ENCODE results near the gene ZCRB1.
"Not testable (repeated sequence)": the region's sequence is repeated elsewhere in the genome, so short reads cannot be mapped to it uniquely, and the experiment has no call there.

Gene ZCRB1, protein sequence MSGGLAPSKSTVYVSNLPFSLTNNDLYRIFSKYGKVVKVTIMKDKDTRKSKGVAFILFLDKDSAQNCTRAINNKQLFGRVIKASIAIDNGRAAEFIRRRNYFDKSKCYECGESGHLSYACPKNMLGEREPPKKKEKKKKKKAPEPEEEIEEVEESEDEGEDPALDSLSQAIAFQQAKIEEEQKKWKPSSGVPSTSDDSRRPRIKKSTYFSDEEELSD

DNA sequence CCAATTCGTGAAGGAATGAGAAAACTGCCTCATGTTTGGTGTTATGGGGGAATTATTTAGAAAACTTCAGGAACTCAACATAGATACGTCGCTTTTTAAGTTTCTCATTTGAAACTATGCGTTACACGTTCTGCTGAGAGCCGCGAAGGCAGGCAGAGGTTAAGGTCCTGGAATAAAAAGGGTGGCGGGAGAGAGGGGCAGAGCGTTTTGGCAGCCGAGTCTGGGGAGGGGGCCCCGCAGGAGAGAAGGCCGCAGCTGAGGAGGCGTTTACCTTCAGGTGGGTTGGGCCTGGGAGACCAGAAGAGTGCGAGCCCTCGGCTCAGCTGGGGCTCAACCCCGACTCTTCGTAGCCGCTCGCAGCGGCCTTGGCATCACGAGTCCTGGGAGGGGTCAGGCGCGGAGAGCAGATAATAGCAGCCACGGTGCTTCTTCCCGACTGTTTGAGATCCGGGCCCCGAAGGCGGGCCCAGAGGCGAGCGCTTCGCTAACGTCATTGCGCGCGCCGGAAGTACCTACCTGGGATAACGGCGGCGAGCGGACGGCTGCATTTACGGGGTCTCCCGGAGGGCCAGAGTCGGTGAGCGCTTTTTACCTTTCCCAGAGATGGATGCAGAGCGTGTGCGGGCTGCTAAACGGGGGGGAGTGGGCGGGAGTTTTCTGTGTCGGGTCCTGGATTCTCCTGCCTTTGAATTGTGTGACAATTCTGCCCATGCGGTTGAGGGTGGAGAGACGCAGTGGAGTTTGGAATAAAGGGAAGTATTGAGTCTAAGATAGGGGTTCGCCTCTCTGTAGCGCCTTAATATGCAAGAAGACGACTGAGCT is at the start of gene ZCRB1, which contains the start of gene PPHLN1:
ZCRB1 (minus strand) TSS at position 442 of the 822 bp plus-strand sequence. CDS start 1,992 bp downstream, outside the sequence.
PPHLN1 (plus strand) TSS at position 515 of the 822 bp plus-strand sequence. CDS start 9,736 bp downstream, outside the sequence.
- peak; percentile 64 for DNase-seq (ENCODE audit: low read depth)

DNA sequence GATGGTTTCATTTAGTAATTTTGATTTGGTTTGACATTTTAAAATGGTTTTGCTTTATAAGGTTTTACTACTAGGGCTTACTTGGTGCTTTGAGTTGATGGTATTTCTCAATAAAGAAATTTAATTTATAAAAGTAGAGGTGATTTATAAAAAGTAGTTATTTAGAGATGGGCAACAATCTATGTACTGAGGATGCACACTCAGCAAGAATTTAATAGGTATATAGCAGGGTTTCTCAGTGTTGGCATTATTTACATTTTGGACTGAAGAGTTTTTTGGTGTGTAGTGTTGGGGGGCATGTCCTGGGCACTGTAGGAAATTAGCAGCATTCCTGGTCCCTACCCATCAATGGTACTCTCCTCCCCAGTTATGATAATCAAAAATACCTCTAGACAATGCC is 47.8 kb upstream of the ZCRB1 start:
- DNase-seq (ENCODE audit: low read depth), result no peak

DNA sequence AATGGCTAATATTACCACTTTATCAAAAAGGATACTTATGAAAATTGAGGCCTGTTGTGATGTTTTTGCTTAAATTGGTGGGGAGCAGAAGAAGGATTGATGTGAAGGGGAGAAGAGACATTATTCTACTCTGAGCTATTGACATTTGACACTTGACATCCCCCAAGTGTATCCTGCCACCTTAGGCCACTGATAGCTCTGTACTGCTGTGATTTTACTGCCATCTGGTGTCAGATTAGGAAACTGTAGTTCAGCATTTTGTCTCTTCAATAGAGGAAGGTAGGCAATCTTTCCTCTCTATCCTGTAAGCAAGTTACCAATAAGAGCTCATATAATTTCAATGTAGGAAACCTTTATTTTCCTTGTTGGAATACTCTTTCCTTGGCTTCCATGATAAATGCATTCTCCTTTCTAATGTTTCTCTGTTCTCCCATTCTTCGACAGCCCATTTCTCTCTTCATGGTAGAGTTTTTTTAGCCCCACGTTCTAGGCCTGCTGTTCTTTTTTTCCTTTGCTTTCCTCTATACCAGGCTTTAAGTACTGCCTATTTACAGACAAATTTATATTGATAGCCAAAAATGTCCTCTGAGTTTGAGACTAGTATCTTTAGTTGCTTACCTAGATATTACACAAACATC is 46.4 kb upstream of the ZCRB1 start:
- DNase-seq (ENCODE audit: low read depth), result no peak

DNA sequence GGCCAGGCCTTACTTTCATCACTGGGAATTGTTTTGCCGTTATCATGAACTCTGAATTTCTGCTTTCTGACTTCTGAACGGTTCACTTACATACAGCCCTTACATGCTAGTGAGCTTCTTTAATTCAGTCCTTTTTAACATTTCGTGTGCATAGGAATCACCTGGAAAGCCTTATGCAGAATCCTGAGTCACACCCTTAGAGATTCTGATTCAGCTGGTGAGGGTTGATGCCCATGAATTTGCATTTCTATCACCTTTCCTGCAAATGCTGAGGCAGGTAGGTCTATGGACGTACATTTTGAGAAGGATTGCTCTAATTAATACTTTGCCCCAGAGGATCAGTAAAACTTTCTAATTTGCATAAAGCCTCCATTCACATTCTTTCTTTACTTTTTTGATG is 44.1 kb upstream of the ZCRB1 start:
- DNase-seq (ENCODE audit: low read depth), result no peak

DNA sequence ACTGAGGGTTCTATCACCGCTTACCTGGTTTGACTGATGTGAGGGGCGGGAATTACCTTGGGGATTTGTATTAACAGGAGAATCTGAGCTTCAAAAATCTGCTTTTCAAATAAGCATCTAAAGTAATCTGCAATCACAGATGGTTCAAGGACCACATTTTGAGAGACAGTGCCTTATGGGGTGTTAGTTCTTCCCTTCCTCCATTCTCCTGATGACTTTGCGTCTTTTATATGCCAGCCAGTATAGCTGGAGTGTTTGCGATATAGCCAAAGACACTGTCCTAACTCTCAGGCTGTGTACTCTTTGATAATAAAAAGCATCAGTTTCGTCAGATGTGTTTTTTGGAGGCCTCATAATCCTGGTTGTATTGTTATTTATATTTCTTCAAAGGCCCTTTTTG is 39.6 kb upstream of the ZCRB1 start:
- DNase-seq (ENCODE audit: low read depth), result no peak

DNA sequence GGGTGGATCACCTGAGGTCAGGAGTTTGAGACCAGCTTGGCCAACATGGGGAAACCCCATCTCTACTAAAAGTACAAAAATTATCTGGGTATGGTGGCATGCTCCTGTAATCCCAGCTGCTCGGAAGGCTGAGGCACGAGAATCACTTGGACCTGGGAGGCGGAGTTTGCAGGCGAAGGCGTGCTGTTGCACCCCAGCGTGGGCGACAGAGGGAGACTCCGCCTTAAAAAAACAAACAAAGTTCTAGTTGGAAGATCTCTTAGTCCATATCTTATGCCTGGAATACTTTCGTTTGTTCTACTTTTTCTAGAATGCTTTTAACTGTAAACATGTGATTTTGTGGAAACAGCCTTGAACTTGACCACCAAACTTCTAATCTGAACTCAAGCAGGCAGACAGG is 38.8 kb upstream of the ZCRB1 start:
- DNase-seq (ENCODE audit: low read depth), result no peak

DNA sequence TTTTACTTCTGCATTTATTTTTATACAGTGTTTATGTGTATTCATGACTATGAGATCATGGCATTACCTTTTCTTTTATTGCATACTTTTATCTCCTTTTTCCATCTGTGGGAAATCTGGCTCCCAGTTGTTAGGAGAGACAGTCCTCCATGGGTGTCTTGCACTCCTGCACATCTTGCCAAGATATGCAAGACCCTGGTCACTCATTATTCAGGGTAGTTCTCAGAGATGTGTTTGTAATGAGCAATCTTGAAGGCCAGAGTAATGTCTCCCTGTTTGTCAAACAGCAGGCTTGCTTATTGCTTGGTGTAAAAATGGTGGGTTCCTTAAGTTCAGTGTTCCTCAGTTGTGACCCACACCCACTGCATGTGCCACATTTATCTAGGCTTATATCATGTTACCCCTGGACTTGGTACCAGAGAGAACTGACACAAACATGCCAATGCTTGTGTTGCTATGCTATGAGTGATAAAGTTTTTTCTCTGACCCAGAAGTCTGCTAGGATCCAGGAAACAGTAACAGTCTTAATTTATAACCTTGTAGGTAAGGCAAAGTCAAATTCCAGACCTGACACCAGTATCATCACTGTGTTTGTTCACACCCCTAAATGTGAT is 36.9 kb upstream of the ZCRB1 start:
- DNase-seq (ENCODE audit: low read depth), result no peak

DNA sequence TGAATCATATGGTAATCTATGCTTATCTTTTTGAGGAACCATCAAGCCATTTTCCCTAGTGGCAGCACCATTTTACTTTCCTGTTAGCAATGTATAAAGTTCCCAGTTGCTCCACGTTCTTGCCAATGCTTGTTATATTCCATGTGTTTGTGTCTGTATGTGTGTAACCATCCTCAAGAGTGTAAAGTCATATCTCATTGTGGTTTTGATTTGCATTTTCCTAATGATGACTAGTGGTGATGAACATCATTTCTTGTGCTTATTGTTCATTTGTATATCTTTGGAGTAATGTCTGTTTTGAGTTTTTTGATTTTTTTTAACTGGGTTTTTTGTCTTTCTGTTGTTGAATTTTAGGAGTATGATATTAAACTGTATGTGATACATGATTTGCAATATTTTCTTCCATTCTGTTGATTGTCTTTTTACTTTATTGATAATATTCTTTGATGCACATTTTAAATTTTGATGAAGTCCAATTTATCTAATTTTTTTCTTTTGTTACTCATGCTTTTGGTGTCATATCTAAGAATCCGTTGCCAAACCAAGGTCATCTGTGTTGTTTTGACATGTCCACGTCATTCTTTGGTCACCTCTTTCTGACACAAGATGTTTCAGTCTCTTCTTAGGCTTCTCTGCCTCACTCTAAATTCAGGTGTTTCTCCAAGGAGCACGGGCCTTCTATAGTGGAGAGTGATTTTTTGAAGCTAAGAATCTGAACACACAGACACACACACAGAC is 36.2 kb upstream of the ZCRB1 start:
- no peak for DNase-seq (ENCODE audit: low read depth)

DNA sequence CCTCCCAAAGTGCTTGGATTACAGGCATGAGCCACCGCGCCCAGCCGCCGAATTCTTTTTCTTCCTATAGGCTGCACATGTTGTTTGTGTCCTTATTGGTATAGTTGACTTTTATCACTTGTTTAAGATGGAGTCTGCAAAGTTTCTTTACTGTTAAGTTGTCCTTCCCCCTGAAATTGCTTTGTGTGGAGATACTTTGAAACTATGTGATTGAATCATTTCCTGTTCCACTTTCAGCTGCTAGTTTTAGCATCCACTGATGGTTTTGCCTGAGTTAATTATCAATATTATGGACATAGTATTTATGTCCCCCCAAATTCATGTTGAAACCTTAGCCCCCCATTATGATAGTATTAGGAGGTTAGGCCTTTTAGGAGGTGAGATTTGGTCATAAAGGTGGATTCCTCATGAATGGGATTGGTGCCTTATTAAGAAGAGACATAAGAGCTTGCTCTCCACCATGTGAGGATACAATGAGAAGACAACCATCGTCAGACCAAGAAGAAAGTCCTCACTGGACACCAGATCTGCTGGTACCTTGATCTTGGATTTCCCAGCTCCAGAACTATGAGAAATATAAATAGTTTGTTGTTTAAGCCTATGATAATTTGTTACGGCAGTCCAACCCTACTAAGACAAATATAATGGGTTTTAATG is 35.0 kb upstream of the ZCRB1 start:
- no peak for DNase-seq (ENCODE audit: low read depth)

DNA sequence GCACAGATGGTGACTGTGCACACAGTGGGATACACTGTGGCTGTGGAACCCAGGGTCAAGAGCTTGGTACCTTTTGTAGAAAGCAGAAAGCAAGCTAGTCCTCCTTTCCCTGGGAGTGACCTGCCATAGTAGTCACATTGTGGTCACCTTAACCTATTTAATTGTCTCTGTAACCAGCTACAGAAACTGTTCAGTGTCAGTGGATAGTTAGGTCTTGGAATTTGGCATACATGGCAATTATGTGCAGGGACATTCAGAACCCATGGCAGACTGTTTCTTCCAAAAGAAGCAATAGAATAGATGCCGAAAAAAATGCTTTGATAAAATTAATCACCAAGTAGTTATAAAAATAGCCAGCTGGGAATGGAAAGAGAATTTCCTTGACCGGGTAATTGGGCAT is 30.4 kb upstream of the ZCRB1 start:
- DNase-seq (ENCODE audit: low read depth), result no peak

DNA sequence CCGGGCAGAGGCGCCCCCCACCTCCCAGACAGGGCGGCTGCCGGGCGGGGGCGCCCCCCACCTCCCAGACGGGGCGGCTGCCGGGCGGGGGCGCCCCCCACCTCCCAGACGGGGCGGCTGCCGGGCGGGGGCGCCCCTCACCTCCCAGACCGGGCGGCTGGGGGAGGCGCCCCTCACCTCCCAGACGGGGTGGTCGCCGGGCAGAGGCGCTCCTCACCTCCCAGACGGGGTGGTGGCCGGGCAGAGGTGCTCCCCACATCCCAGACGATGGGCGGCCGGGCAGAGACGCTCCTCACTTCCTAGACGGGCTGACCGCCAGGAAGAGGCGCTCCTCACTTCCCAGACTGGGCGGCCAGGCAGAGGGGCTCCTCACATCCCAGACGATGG is 24.1 kb upstream of the ZCRB1 start:
- DNase-seq (ENCODE audit: low read depth), result not testable (repeated sequence)

DNA sequence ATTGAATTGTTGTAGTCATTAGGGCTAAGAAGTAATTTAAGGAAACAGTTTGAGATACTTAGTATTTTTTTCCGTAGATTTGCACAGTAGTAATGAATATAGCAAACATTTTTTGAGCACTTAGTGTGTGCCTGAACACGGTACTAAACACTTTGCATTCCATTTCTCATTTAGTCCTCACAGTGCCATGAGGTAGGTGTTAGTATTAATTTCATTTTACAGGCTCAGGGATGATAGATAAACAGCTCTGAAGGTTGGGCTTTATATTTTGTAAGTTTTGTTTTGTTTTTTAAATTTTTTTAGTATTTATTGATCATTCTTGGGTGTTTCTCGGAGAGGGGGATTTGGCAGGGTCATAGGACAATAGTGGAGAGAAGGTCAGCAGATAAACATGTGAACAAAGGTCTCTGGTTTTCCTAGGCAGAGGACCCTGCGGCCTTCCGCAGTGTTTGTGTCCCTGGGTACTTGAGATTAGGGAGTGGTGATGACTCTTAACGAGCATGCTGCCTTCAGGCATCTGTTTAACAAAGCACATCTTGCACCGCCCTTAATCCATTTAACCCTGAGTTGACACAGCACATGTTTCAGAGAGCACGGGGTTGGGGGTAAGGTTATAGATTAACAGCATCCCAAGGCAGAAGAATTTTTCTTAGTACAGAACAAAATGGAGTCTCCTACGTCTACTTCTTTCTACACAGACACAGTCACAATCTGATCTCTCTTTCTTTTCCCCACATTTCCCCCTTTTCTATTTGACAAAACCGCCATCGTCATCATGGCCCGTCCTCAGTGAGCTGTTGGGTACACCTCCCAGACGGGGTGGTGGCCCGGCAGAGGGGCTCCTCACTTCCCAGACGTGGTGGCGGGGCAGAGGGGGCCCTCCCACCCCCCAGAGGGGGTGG is 23.5 kb upstream of the ZCRB1 start:
- DNase-seq (ENCODE audit: low read depth), result not testable (repeated sequence)

DNA sequence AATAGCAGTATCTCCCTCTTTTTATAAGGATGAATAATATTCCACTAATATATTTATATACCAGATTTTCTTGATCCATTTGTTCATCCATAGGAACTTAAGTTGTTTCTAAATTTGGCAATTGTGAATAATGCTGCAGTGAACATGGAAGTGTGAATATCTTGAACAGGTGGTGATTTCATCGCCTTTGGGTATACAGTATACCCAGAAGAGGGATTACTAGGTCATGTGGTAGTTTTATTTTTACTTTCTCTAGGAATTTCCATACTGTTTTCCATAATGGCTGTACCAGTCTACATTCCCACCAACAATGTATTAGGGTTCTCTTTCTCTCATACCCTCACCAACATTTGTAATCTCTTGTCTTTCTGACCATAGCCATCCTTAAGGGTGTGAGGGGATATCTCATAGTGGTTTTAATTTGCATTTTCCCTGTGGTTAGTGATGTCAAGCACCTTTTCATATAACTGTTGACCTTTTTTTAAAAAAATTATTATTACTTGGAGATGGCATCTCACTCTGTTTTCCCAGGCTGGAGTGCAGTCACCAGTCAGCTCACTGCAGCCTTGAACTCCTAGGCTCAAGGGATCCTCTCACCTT is 20.6 kb upstream of the ZCRB1 start:
- DNase-seq (ENCODE audit: low read depth), result no peak

DNA sequence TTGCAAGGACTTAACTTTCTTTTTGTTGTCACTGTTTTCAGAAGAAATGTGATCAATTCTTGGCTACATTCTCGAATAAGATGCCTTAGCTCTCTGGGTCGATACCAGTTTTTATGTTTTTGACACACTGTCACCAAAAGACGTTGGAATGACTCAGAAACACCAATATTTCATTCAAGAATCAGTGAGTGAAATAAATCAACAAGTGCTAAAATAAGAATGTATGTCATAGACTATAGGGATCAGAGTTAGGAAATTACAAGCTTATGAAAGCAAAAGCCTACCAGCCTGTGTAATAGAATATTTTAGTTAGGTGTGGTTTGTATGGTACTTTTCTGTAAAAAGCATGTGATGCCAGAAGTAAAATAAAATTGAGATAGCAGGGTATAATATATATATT is 17.8 kb upstream of the ZCRB1 start:
- DNase-seq (ENCODE audit: low read depth), result no peak

DNA sequence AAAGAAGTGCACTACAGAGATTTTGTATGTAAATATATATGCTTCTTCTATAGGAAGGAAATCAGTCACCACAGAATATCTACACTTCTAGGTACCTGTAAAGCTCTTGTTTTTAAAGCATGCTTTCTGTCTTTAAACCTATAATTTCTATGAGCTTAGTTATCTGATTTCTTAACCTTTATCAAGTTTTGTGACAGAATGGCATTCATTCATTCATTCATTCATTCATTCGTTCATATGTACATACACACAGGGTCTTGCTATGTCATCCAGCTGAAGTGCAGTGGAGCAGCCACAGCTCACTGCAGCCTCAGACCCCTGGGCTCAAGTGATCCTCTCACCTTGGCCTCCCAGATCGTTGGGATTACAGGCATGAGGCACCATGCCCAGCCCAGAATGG is 16.1 kb upstream of the ZCRB1 start:
- no peak for DNase-seq (ENCODE audit: low read depth)

DNA sequence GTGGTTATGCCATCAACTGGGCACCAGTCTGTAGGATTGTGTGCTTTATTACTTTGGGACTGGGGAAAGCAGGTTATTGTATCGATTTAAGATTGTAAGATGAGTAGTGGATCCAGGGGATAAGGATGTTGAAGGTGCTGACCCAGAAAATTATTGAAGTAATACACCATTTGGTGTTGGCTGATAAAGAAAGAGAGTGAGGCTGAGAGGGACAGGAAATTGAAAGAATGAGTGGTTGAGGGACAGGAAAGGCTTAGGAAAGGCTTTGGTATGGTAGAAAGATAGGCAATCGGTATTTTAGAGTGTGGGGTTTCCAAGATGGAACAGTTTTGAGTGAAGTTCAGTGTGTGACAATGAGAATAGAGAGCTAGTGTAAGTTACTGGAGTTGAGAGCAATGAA is 12.4 kb upstream of the ZCRB1 start:
- DNase-seq (ENCODE audit: low read depth), result no peak

DNA sequence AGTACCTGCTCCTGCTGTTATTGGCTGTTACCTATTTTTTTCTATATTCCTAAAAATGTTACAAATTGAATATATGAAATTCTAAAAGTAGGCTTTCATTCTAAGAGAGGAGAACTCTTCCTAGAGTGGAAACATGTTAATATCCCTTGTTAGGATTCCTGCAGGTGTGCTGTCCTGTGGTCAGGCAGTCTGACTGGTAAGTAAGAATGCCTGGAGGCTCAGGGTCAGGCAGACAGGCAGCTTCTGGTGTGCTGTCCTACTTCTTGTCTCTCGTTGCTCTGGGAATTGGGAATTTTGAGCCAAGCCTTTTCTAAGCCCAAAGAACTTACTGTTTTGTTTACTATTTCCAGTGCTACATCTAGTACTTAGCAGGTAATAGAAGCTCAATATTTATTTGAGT is 10.4 kb upstream of the ZCRB1 start:
- DNase-seq (ENCODE audit: low read depth), result no peak

DNA sequence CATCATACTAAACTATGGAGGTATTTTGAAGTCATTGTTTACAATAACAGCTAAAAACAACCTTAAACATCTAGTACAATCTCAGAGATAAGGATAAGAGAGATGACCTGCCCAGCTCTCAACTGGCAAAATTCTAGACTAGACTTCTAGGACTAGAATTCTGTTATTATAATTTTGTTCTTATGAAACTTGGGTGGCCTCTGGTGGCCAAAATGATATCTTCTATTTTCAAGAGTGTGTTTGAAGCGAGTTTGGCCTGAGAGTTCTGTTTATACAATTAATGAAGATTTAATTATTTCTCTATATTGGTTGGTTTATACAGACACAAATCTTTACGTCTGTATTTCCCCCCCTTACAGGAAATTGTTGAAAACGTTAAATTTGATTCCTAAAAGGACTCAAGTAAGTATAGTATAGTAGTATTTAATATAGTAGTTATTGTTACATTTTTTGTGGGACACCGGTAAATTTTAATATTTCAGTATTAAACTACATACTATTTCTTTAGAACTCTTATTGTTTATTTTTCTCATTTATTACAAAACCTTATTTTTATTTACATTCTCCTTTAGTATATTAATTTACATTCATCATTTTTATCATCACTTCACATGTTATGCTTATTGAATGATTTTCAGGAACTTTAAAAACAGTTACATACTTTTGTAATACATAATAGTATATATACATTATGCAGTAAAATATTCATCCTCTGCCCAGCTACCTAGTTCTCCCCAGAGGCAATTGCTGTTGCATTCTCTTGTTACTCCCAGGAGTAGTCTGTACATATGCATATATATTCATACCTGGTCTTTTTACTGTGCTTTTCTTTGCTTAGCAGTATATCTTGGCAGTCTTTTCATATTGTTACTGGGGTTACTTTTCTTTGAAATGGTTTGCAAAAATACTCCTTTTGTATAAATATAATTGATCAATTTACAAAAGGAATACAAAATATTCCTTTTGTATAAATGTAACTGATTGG is 6.7 kb upstream of the ZCRB1 start:
- DNase-seq (ENCODE audit: low read depth), result no peak

DNA sequence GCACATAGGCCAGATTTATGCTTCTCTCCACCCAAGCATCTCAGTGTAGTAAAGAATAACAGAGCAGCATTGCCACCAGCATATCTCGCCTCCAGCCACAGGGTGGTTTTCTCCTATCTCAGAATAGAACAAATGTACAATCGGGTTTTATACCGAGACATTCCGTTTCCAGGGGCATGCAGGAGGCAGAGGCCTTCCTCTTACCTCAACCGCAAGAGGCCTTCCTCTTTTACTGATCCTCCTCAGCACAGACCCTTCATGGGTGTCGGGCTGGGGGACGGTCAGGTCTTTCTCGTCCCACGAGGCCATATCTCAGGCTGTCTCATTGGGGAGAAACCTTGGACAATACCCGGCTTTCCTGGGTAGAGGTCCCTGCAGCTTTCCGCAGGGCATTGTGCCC is 4.2 kb upstream of the ZCRB1 start:
- not testable (repeated sequence) for DNase-seq (ENCODE audit: low read depth)

All from activated T-helper 1 cell treated with Interleukin-2 at 50 U/mL for 16 hours (primary cell).